Neuronal stem cell (in vitro differentiated cells): ENCODE results near the gene ENPEP.
A peak's percentile ranks its signal among the peaks of the same experiment; 100 is the strongest.
"Not testable (repeated sequence)": the region's sequence is repeated elsewhere in the genome, so short reads cannot be mapped to it uniquely, and the experiment has no call there.

Experiments
- DNase-seq: peaks from one replicate; pipeline ENCODE4 v3.0.0-alpha.2; 2013; ENCODE audit warnings: low spot score
- H2AFZ ChIP-seq: one replicate; pipeline ENCODE4 v1.6.1; 2013; ENCODE audit warnings: mild to moderate bottlenecking, low read length, inconsistent platforms
- H2AK5ac ChIP-seq: 2 replicates; pipeline ENCODE4 v1.6.1; 2013; ENCODE audit warnings: low read depth, mild to moderate bottlenecking, inconsistent platforms, low read length, moderate library complexity, mixed read lengths
- H2BK120ac ChIP-seq: 2 replicates; pipeline ENCODE4 v1.6.1; 2013; ENCODE audit warnings: low read depth, mild to moderate bottlenecking, inconsistent platforms, low read length, moderate library complexity, mixed read lengths
- H2BK12ac ChIP-seq: one replicate; pipeline ENCODE4 v1.6.1; 2013; ENCODE audit warnings: low read length, inconsistent platforms
- H2BK15ac ChIP-seq: 2 replicates; pipeline ENCODE4 v1.6.1; 2013; ENCODE audit warnings: mild to moderate bottlenecking, low read length, inconsistent platforms, mixed read lengths
- H2BK5ac ChIP-seq: one replicate; pipeline ENCODE4 v1.6.1; 2013; ENCODE audit warnings: inconsistent platforms, mild to moderate bottlenecking, low read length, moderate library complexity
- H3K14ac ChIP-seq: one replicate; pipeline ENCODE4 v1.6.1; 2013; ENCODE audit warnings: low read length, inconsistent platforms
- H3K18ac ChIP-seq: 2 replicates; pipeline ENCODE4 v1.6.1; 2013; ENCODE audit warnings: low read length, inconsistent platforms
- H3K23ac ChIP-seq: 2 replicates; pipeline ENCODE4 v1.6.1; 2013; ENCODE audit warnings: low read depth, mild to moderate bottlenecking, mixed read lengths, low read length, inconsistent platforms; ENCODE audit not compliant: poor library complexity
- H3K27ac ChIP-seq: replicated peaks from 3 replicates; pipeline ENCODE4 v1.5.1; 2013; ENCODE audit warnings: low read length, inconsistent platforms
- H3K27me3 ChIP-seq, 3 experiments: 2 replicates each; pipeline ENCODE4 v1.6.1; 2013; ENCODE audit warnings: low read length in 3 of 3, mild to moderate bottlenecking in 2 of 3, inconsistent platforms in 1 of 3, low read depth in 1 of 3, mixed read lengths in 1 of 3, moderate library complexity in 1 of 3; ENCODE audit not compliant: control insufficient read depth in 3 of 3, insufficient read depth in 3 of 3
- H3K36me3 ChIP-seq, 2 donors: replicated peaks in 1 of 2; 2 replicates each; pipeline ENCODE4 v1.6.1; 2013; ENCODE audit warnings: low read length in 2 of 2; ENCODE audit not compliant: control insufficient read depth in 2 of 2, insufficient read depth in 2 of 2
- H3K4ac ChIP-seq: 2 replicates; pipeline ENCODE4 v1.6.1; 2013; ENCODE audit warnings: inconsistent platforms, mild to moderate bottlenecking, low read length, moderate library complexity
- H3K4me1 ChIP-seq, 2 donors: 1 replicate in 1 of 2; 2 replicates in 1 of 2; pipeline ENCODE4 v1.6.1; 2013; ENCODE audit warnings: low read length in 2 of 2, low read depth in 1 of 2; ENCODE audit not compliant: control insufficient read depth in 2 of 2, insufficient read depth in 1 of 2
- H3K4me2 ChIP-seq: one replicate; pipeline ENCODE4 v1.6.1; 2013; ENCODE audit warnings: mild to moderate bottlenecking, low read length, inconsistent platforms; ENCODE audit not compliant: insufficient read depth, poor library complexity, severe bottlenecking
- H3K4me3 ChIP-seq, 2 donors: 2 replicates each; pipeline ENCODE4 v1.5.1; 2013; ENCODE audit warnings: low read length in 2 of 2, mild to moderate bottlenecking in 2 of 2, inconsistent platforms in 1 of 2, moderate library complexity in 1 of 2
- H3K79me1 ChIP-seq: one replicate; pipeline ENCODE4 v1.6.1; 2013; ENCODE audit warnings: low read depth, mild to moderate bottlenecking, inconsistent platforms, low read length, moderate library complexity
- H3K9ac ChIP-seq: one replicate; pipeline ENCODE4 v1.6.1; 2013; ENCODE audit warnings: mild to moderate bottlenecking, low read depth, low read length, inconsistent platforms; ENCODE audit not compliant: poor library complexity
- H3K9me3 ChIP-seq, 2 donors: replicated peaks in 1 of 2; 2 replicates each; pipeline versions ENCODE3 to v1.6.1; 2013; ENCODE audit warnings: low read length in 2 of 2, mild to moderate bottlenecking in 2 of 2, inconsistent platforms in 1 of 2, low read depth in 1 of 2, mixed read lengths in 1 of 2, moderate library complexity in 1 of 2; ENCODE audit not compliant: control insufficient read depth in 2 of 2, insufficient read depth in 1 of 2
- H4K8ac ChIP-seq: one replicate; pipeline ENCODE4 v1.6.1; 2013; ENCODE audit warnings: low read depth, mild to moderate bottlenecking, inconsistent platforms, low read length, moderate library complexity
- H4K91ac ChIP-seq: one replicate; pipeline ENCODE4 v1.6.1; 2013; ENCODE audit warnings: low read length, low read depth, mild to moderate bottlenecking, inconsistent platforms; ENCODE audit not compliant: poor library complexity
- WGBS, 2 donors: extraction: QIAGEN DNeasy Blood & Tissue Kit; methylation state at CpG; one replicate each; pipeline ENCODE4 v1.1.7; 2013; ENCODE audit warnings: missing lambda C conversion rate in 2 of 2, mixed read lengths in 1 of 2; ENCODE audit not compliant: insufficient read length in 2 of 2, insufficient replicate concordance in 1 of 2; ENCODE audit errors: extremely low coverage in 2 of 2; 5-methylcytosine and 5-hydroxymethylcytosine counted together

Gene ENPEP

GRCh38 chr4:110576696-110577095 is 100.7 kb downstream of the ENPEP start:
- not testable (repeated sequence) for H3K9me3 ChIP-seq, H3K18ac ChIP-seq, DNase-seq, H3K79me1 ChIP-seq, H4K91ac ChIP-seq, H2BK120ac ChIP-seq, H2AK5ac ChIP-seq, H2BK12ac ChIP-seq, H3K27ac ChIP-seq, H3K4me1 ChIP-seq, H3K4me3 ChIP-seq, H2BK15ac ChIP-seq, H3K36me3 ChIP-seq, H3K23ac ChIP-seq, H3K14ac ChIP-seq, H3K27me3 ChIP-seq, H4K8ac ChIP-seq, H3K9ac ChIP-seq, H2AFZ ChIP-seq, H3K4me2 ChIP-seq, H3K4ac ChIP-seq, H2BK5ac ChIP-seq
- no CpG with 5 or more reads among the region's 2 CpGs for WGBS, 2 donors

GRCh38 chr4:110586131-110586850 is 110.3 kb downstream of the ENPEP start:
- no peak overlapping the region for H4K8ac ChIP-seq
- H3K4me1 ChIP-seq, result no peaks in the 10 kb centered on the region
- no peak overlapping the region for H3K23ac ChIP-seq
- no peak overlapping the region for H3K4me2 ChIP-seq
- H3K4ac ChIP-seq, result no peak overlapping the region
- H2AK5ac ChIP-seq, result no peak overlapping the region
- no peak overlapping the region for H3K4me3 ChIP-seq
- no peaks in the 10 kb centered on the region for H3K36me3 ChIP-seq
- H3K18ac ChIP-seq, result no peak overlapping the region
- H3K79me1 ChIP-seq, result no peaks in the 10 kb centered on the region
- H3K27me3 ChIP-seq, result no peaks in the 10 kb centered on the region
- no peak overlapping the region for H2BK15ac ChIP-seq
- H4K91ac ChIP-seq, result no peak overlapping the region
- H2AFZ ChIP-seq, result no peak overlapping the region
- H3K14ac ChIP-seq, result no peak overlapping the region
- no peak overlapping the region for H2BK120ac ChIP-seq
- H3K9ac ChIP-seq, result no peak overlapping the region
- WGBS, 2 donors, result no CpG with 5 or more reads among the region's 7 CpGs
- no peak overlapping the region for H3K27ac ChIP-seq
- H2BK5ac ChIP-seq, result no peak overlapping the region
- no peak overlapping the region for H2BK12ac ChIP-seq
- no peak for DNase-seq
- H3K9me3 ChIP-seq, result no peaks in the 10 kb centered on the region

GRCh38 chr4:110587666-110588285 is 111.8 kb downstream of the ENPEP start:
- no peaks in the 10 kb centered on the region for H3K4me1 ChIP-seq
- no peak overlapping the region for H3K27ac ChIP-seq
- no peak overlapping the region for H3K14ac ChIP-seq
- no peak overlapping the region for H2BK12ac ChIP-seq
- peak overlapping the region; percentile 70 for H3K18ac ChIP-seq
- no peaks in the 10 kb centered on the region for H3K79me1 ChIP-seq
- peak overlapping the region in 1 of 2 donors; percentile 24 for H3K4me3 ChIP-seq
- no peak overlapping the region for H2BK5ac ChIP-seq
- H3K27me3 ChIP-seq, result no peaks in the 10 kb centered on the region
- no peak overlapping the region for H2BK120ac ChIP-seq
- H3K4me2 ChIP-seq, result no peak overlapping the region
- H3K9ac ChIP-seq, result no peak overlapping the region
- no peak overlapping the region for H4K91ac ChIP-seq
- no peak overlapping the region for H2BK15ac ChIP-seq
- H3K23ac ChIP-seq, result no peak overlapping the region
- no peaks in the 10 kb centered on the region for H3K9me3 ChIP-seq
- H2AK5ac ChIP-seq, result peak overlapping the region; percentile 52
- no peak overlapping the region for H2AFZ ChIP-seq
- H4K8ac ChIP-seq, result peak overlapping the region; percentile 65
- WGBS, 2 donors, result no CpG with 5 or more reads among the region's 36 CpGs
- no peaks in the 10 kb centered on the region for H3K36me3 ChIP-seq
- peak overlapping the region; percentile 53 for H3K4ac ChIP-seq
- DNase-seq, result no peak

- H4K91ac ChIP-seq, result no peak overlapping the region
- no peak overlapping the region for H2BK120ac ChIP-seq
- no peak overlapping the region for H3K4me3 ChIP-seq
- no peaks in the 10 kb centered on the region for H3K36me3 ChIP-seq
- no peak overlapping the region for H3K23ac ChIP-seq
- no peak overlapping the region for H3K4ac ChIP-seq
- H3K79me1 ChIP-seq, result no peaks in the 10 kb centered on the region
- DNase-seq, result no peak
- H3K27ac ChIP-seq, result no peak overlapping the region
- no peak overlapping the region for H4K8ac ChIP-seq
- no peak overlapping the region for H2BK15ac ChIP-seq
- no peak overlapping the region for H2AFZ ChIP-seq
- H2AK5ac ChIP-seq, result no peak overlapping the region
- H3K4me1 ChIP-seq, result no peaks in the 10 kb centered on the region
- no peak overlapping the region for H3K18ac ChIP-seq
- H3K9ac ChIP-seq, result no peak overlapping the region
- H3K9me3 ChIP-seq, result no peaks in the 10 kb centered on the region
- no peak overlapping the region for H2BK12ac ChIP-seq
- no peaks in the 10 kb centered on the region for H3K27me3 ChIP-seq
- no peak overlapping the region for H3K14ac ChIP-seq
- no peak overlapping the region for H2BK5ac ChIP-seq
- no peak overlapping the region for H3K4me2 ChIP-seq
Observed at GRCh38 chr4:110589297-110589696, 113.3 kb downstream of the ENPEP start.
